GM19351 (cell line): ENCODE data around the gene XCL2.
"Not testable (repeated sequence)": the region's sequence is repeated elsewhere in the genome, so short reads cannot be mapped to it uniquely, and the experiment has no call there.

Experiments
- ATAC-seq: cut with Tn5 transposase; IDR thresholded peaks from one replicate; pipeline ENCODE4 v1.9.1; 2021; ENCODE audit warnings: mild to moderate bottlenecking, moderate library complexity; ENCODE audit not compliant: unreplicated experiment

Gene XCL2

GRCh38 chr1:168560370-168560769 lies 16.6 kb upstream of the XCL2 start:
- no peak for ATAC-seq

- ATAC-seq: no peak
Observed at GRCh38 chr1:168556647-168557046, 12.8 kb upstream of the XCL2 start.

DNA sequence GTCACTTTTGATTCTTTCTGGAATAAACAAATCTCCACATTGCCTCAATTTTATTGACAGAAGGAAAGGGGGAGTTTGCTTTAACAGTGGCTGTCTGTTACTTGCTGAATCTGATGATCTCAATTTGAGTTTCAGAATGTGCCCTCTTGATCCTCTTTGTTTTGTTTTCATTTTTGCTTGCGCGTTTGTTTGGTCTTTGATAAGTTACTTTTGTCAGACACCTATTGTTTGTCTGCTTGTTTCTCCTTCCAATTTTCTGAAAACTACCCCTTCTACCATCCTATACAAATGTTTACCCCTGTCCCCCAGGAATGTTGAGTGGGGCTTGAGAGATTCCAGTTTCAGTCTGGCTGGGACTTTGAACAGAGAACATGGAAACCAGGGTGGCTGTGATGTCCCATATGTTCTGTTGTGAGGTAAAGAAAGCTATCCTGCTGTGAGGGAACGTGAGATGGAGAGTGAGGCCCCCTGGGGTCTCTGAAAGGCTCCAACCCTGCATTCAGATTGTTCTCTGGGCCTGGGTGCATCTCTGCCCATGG lies 11.8 kb upstream of the XCL2 start:
- ATAC-seq: no peak

DNA sequence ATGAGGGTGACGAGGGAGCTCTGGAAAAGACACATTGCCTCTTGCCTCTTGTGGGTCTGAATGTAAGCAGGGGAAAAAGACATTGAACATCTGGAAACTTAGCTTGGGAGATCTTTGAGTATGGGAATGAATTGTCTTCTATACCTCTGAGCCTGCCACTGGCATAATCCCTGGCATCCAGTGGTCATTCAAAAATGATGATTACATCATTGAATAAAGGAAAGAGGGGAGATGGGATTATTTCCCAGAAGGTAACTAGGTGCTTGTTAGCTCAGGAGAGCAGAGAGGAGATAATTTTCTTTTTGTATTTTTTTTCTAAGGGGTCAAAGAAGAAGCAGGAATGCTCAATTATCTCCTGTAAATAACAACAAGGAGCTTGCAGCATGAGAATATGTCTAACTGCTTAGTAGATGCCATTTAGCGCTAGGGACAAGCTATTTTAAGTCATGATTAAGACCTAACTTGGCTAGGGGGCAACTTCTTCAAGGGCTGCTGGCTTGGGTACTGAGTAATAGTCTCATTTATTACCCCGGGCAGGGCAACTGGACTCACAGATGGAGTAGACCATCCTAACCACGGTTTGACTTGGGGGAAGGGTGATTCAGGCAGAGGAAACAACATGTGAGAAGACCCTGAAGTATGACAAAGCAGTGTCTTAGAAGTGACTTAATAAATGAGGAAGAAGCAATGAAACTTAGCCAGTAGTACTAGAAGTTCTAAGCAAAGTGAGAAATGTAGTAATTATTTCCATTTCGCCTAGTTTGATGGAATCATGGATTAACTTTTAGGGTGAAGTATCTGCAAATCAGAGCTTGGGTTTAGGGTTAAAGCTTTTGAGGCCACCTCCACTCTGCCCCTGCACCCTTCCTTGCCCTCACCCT lies 11.0 kb upstream of the XCL2 start:
- ATAC-seq: no peak

GRCh38 chr1:168553680-168554553 lies 10.1 kb upstream of the XCL2 start:
- ATAC-seq: peak; percentile 37

GRCh38 chr1:168552961-168553360 lies 9.2 kb upstream of the XCL2 start:
- no peak for ATAC-seq

GRCh38 chr1:168551688-168552087 lies 7.9 kb upstream of the XCL2 start:
- ATAC-seq: no peak

- no peak for ATAC-seq
Observed at GRCh38 chr1:168550971-168551370, 7.2 kb upstream of the XCL2 start.

GRCh38 chr1:168546553-168546895 lies 2.7 kb upstream of the XCL2 start:
- ATAC-seq: not testable (repeated sequence)

DNA sequence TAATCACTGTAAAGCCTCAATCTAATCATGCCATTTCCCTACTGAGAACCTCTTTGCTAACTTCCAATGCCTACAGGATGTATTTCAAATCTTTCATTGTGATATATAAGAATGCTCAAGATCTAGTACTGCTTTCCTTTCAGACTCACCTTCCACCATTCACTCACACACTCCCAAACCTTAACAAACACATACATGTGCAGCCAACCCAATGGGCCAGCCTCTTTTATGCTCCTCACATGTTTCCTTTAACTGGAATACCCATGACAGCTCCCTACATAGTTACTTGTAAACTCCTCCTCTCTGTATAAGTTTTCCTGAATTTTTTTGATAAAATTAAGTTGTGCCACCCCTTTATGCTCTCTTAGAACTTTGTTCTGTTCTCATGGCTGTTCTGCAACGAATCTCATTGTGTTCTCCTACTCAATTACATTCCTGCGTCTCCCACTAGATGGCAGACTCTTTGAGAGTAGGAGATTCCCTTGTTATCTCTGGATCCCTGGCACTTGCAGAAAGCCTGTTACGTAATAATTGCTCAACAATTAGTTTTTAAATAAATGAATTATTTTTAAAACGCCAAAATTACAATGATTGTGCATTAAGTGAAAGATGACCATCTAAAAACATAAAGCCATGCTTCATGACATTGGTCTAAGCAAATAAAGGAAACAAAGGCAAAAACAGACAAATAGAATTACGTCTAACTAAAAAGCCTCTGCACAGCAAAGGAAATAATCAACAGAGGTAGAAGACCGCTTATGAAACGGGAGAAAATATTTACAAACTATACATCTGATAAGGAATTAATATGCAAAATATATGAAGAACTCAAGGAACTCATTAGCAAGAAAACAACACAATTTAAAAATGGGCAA lies 2.1 kb upstream of the XCL2 start:
- ATAC-seq: not testable (repeated sequence)

GRCh38 chr1:168542978-168543377 lies 819 bp downstream of the XCL2 start:
- ATAC-seq: not testable (repeated sequence)

DNA sequence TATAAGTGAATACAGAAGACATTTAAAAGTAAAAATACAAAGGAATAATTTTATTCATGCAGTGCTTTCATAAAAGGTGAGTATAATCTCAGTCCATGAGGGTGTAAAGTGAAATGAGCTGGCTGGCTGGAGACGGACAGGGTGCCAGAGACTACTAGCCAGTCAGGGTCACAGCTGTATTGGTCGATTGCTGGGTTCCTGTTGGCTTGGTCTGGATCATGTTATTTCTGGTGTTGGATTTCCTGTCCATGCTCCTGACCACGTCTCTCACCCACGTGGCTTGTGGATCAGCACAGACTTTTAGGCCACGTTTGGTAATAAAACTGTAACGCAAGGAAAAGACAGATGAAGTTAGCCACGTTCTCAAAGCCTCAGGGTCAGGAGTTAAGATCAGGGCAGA lies 3.0 kb downstream of the XCL2 start:
- not testable (repeated sequence) for ATAC-seq

DNA sequence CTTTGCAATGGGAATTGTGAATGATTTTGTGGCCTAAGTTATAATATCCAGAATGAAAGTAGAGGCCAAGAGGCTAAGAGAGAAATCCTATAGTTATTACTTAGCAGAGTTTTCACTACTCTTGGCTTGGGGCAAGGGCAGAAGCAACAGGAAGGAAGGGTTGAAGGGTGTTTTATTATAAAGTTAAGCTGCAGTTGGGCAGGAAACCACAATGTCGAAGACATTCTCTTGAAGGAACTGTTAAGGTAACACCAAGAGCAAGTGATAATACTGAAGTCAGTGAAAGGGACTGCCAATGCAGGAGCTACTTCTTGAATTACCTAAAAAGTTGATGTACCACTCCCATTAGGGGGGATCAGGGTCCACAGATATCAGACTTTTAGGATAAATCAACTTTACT lies 8.3 kb downstream of the XCL2 start:
- peak; percentile 83 for ATAC-seq

- no peak for ATAC-seq
Observed at GRCh38 chr1:168531615-168532345, 12.0 kb downstream of the XCL2 start.

DNA sequence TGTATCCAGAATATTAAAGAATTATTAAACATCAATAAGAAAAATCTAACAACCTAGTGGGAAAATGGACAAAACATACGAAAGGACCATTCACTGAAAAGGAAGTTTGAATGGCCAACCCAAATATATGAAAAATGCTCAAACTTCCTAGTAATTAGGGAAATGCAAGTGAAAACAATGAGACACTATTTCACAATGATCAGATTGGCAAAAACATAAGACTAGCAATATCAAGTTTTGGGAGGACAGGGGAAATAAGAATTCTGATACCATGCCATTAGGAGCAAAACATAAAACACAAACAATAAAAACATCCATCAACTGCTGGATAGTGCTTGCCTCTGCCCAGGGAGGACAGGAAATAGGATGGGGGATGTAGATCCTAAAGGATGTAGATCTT lies 14.3 kb downstream of the XCL2 start:
- no peak for ATAC-seq

DNA sequence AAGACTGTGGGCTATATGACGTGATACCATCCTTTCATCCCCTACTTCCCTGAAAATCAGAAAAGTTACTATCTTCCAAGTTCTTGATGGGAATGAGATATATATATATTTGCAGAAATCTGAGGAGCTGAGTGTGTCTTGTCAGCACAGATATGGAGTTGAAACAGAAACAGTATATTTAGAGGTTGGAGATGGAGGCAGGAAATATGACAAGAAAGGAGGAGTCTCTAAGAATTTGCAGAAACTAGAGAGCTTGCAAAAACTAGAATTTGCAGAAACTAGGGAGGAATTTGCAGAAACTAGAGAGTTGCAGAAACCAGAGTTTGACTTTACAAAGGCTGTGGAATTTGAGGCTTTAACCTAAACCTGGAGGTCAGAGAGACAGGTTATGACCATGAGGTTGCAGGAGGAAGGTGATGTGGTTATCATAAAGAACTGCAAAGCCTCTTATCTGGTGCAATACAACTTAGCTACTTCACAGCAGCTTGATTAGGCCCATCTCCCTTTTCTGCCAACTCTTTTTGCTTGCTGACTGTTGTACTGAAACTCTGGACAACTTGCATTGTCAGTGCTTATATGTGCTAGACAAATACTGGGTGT lies 22.3 kb downstream of the XCL2 start:
- no peak for ATAC-seq

DNA sequence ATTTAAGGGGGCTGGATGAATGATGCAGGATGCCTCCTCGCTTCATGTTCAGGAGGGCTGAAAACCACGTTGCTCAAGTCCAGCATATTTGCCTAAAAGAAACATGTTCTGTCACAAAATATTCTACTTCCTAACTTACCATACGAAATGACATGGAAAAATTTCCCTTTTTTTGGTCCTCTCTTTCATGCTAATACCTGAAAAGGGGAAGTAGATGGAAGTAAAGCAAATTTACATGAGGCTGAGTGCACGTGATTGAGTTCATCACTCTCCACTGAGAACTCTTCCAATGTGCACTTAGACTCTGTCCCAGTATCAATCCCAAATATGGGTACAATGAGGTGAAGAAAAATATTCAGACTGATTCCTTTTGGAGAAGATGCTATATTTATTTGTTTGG lies 23.0 kb downstream of the XCL2 start:
- ATAC-seq: peak; percentile 24

DNA sequence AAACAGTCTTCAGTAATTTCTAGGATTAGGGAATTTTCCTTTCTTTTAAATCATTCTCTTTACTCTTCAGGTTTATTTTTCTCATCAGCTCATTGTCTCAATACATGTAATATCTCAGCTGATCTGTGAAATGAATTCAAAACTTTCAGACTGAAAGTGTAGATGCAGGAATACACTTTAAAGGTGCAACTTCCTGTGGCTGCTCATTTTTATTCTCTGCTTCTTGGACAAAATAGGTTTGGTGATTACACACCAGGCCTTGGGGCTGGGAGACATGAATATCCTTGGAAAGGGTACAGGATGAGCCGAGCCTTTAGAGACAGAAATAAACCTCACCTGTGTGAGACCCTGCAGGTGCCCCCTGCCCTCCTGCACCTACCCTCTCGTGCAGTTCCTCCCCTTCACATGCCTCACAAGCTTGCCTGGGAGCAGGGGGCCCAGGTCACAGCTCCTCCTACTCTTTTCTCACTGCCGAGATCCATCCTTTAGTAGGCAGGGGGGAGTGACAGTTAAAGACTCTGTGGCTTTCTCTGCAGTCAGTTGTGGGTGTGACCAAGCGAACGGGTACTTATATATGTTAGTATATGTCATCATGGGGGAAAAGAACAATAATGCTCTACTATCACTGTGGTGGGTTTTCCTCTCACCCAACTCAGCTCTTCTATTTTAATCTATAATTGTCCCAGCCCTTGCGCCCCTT lies 23.6 kb downstream of the XCL2 start:
- peak; percentile 54 for ATAC-seq

GRCh38 chr1:168518813-168519212 lies 25.0 kb downstream of the XCL2 start:
- ATAC-seq: no peak
